ENCODE results near the gene PSMD7.
A peak's percentile ranks its signal among the peaks of the same experiment; 100 is the strongest.

PSMD7 gene

GRCh38 chr16:74296432-74297144, at the start of gene PSMD7:
Gene PSMD7, plus strand, starts transcription at chr16:74296814. Its CDS starts 101 bp downstream, at chr16:74296915.
- peaks cover 27 to 43% (median 38%) of the 10 kb centered on the region in 11 experiments for H3K36me3 ChIP-seq
- H4K20me1 ChIP-seq = peaks cover 33 to 46% (median 41%) of the 10 kb centered on the region in 11 experiments; a peak in 20 of 22 replicates
- peaks cover 5 to 14% (median 8%) of the 10 kb centered on the region in 11 experiments for H3K9me3 ChIP-seq (replicated peaks in 1 of 11)
- TF ChIP-seq Cebpa-rat (IDR thresholded peaks at IDR 0.05) = no peak
- H3K9ac ChIP-seq = peak within 1 kb of the TSS; percentile 89 to 99 (median 97)
- H3K4me3 ChIP-seq = peak within 1 kb of the TSS; percentile 83 to 96 (median 92)
- peak within 1 kb of the TSS; percentile 90 to 99 (median 97) for H3K27ac ChIP-seq
- peaks cover 24 to 38% (median 32%) of the 10 kb centered on the region in 10 experiments for H3K4me1 ChIP-seq
- no peaks in the 10 kb centered on the region for H3K27me3 ChIP-seq
- peak within 1 kb of the TSS; percentile 86 to 99 (median 95) for H3K4me2 ChIP-seq

GRCh38 chr16:74249254-74249653, 47.4 kb upstream of the PSMD7 start:
- no peak overlapping the region for H3K4me3 ChIP-seq
- TF ChIP-seq Cebpa-rat (IDR thresholded peaks at IDR 0.05) = no peak
- no peak overlapping the region for H3K4me2 ChIP-seq
- H4K20me1 ChIP-seq = no peaks in the 10 kb centered on the region
- no peaks in the 10 kb centered on the region for H3K9me3 ChIP-seq (replicated peaks in 1 of 11)
- peaks cover 0 to 9% (median 5%) of the 10 kb centered on the region in 10 experiments; a peak in 10 of 20 replicates for H3K4me1 ChIP-seq
- no peak overlapping the region for H3K9ac ChIP-seq
- H3K27ac ChIP-seq = no peak overlapping the region
- H3K27me3 ChIP-seq = no peaks in the 10 kb centered on the region
- no peaks in the 10 kb centered on the region for H3K36me3 ChIP-seq

DNA sequence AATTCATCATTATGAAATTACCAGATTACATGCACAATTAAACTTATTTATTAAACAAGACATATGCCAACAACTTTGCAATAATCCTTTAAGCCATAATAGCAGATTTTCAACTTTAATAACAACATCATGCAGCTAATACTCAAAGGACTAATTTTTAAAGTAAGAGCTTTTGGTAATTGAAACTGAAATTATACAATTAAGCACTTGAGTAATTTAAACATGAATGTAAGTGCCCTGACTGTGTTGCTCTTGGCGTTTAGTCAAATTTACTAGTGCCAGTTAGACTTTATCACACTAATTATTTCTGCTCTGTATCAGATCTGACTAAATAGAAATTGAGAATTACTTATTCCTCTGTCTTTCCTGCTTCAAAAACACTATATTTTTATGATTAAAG, 46.8 kb upstream of the PSMD7 start:
- H3K4me2 ChIP-seq = no peak overlapping the region
- peaks cover 0 to 9% (median 5%) of the 10 kb centered on the region in 10 experiments; a peak in 10 of 20 replicates for H3K4me1 ChIP-seq
- H3K36me3 ChIP-seq = no peaks in the 10 kb centered on the region
- no peaks in the 10 kb centered on the region for H4K20me1 ChIP-seq
- no peak overlapping the region for H3K9ac ChIP-seq
- H3K27me3 ChIP-seq = no peaks in the 10 kb centered on the region
- no peak overlapping the region for H3K27ac ChIP-seq
- no peaks in the 10 kb centered on the region for H3K9me3 ChIP-seq (replicated peaks in 1 of 11)
- no peak for TF ChIP-seq Cebpa-rat (IDR thresholded peaks at IDR 0.05)
- no peak overlapping the region for H3K4me3 ChIP-seq

DNA sequence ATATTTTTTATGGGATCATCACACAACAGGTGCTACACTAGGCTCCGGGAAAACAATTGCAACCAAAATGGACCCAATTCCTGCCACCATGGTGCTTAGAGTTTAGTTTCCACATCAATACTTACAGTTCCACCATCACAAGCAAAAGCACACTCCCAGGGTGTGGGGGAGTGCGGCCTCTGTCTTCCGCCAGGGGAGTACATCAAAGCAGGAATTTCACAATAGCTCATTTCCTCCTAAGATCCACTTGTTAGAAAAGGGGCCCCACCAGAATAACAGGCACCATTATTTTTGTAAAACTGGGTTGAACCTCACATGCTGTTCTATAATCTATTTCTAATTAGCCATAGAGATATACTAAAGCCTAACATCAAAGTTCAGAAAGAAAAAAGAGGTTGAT, 44.3 kb upstream of the PSMD7 start:
- H3K4me3 ChIP-seq = no peak overlapping the region
- no peaks in the 10 kb centered on the region for H3K36me3 ChIP-seq
- H3K27me3 ChIP-seq = no peaks in the 10 kb centered on the region
- H3K9me3 ChIP-seq (replicated peaks in 1 of 11) = no peaks in the 10 kb centered on the region
- 0 out of 22 replicates have a peak, but pooled peaks of 2 of the 11 experiments have one; percentile 11 to 16 for TF ChIP-seq Cebpa-rat (IDR thresholded peaks at IDR 0.05)
- peaks cover 0 to 9% (median 5%) of the 10 kb centered on the region in 10 experiments; a peak in 10 of 20 replicates for H3K4me1 ChIP-seq
- H3K4me2 ChIP-seq = peak overlapping the region in 8 of 11 experiments; percentile 4 to 46 (median 32); a peak in 9 of 22 replicates
- H3K9ac ChIP-seq = no peak overlapping the region
- no peak overlapping the region for H3K27ac ChIP-seq
- no peaks in the 10 kb centered on the region for H4K20me1 ChIP-seq

DNA sequence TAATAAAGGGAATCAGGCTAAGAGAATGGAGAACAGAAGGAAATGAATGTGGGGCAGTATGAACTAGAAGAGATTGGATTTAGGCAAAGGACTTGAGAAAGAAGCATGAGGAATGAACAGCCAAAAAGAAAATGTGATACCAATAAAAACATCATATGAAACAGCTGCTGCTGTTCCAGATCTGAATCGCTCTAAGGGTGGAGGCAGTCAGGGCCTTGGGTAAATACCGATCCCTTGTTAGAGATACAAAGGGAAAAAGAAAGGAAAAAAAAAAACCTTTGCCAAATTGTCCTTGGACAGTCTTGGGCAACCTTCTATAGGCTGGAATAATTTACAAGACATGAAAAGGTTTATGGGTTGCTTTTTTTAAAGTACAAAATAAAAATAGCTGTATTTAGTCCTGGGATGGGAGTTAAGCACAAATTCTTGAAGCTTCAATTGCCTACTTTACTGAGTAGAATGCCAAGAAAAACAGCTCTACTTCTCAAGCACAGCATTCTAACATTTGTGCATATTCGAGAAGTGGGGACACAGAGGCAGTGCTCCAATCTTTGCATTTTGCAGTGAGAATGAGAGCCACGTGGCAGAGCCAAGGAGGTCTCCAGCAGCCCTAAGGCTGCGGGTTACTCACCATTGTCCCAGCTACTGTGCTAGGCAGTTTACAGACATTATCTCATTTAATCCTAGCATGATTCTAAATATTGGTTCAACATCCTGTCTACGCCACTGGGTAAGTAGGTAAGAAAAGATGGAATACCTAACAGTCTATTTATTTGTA, 43.3 kb upstream of the PSMD7 start:
- no peak for TF ChIP-seq Cebpa-rat (IDR thresholded peaks at IDR 0.05)
- Histone ChIP-seq H3K27me3 (no peaks in the 10 kb centered on the region), H3K4me1 (peaks cover 0 to 9% (median 5%) of the 10 kb centered on the region in 10 experiments; a peak in 10 of 20 replicates), H3K9me3 (replicated peaks in 1 of 11) (no peaks in the 10 kb centered on the region), H3K27ac (no peak overlapping the region), H3K4me2 (no peak overlapping the region), H3K9ac (no peak overlapping the region), H4K20me1 (no peaks in the 10 kb centered on the region), H3K4me3 (no peak overlapping the region), H3K36me3 (no peaks in the 10 kb centered on the region)

GRCh38 chr16:74257061-74257460, 39.6 kb upstream of the PSMD7 start:
- H3K9ac ChIP-seq = no peak overlapping the region
- H3K36me3 ChIP-seq = no peaks in the 10 kb centered on the region
- no peaks in the 10 kb centered on the region for H3K27me3 ChIP-seq
- H3K4me2 ChIP-seq = no peak overlapping the region
- H3K4me1 ChIP-seq = peaks cover 0 to 8% (median 4%) of the 10 kb centered on the region in 10 experiments; a peak in 10 of 20 replicates
- H3K4me3 ChIP-seq = no peak overlapping the region
- no peak overlapping the region for H3K27ac ChIP-seq
- no peak for TF ChIP-seq Cebpa-rat (IDR thresholded peaks at IDR 0.05)
- H4K20me1 ChIP-seq = no peaks in the 10 kb centered on the region
- no peaks in the 10 kb centered on the region for H3K9me3 ChIP-seq (replicated peaks in 1 of 11)

DNA sequence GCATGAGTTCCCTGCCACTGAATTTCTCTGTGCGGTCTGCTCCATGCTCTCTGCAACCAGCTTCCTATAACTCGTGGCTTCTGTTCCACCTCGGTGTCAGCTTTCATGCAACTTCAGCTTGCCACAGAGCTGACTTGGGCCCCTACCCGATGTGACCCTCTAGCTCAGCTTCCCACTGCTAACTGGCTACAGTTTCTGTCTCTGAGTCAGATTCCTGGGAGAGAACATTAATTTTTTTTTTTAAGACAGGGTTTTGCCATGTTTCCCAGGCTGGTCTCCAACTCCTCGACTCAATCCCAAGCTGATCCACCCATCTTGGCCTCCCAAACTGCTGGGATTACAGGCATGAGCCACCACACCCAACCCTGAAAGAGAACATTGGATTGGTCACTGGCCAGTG, 35.5 kb upstream of the PSMD7 start:
- no peaks in the 10 kb centered on the region for H3K4me1 ChIP-seq
- H3K9me3 ChIP-seq (replicated peaks in 1 of 11) = no peaks in the 10 kb centered on the region
- H3K27ac ChIP-seq = no peak overlapping the region
- no peak overlapping the region for H3K4me3 ChIP-seq
- no peaks in the 10 kb centered on the region for H4K20me1 ChIP-seq
- no peak for TF ChIP-seq Cebpa-rat (IDR thresholded peaks at IDR 0.05)
- H3K36me3 ChIP-seq = no peaks in the 10 kb centered on the region
- no peak overlapping the region for H3K4me2 ChIP-seq
- no peak overlapping the region for H3K9ac ChIP-seq
- H3K27me3 ChIP-seq = no peaks in the 10 kb centered on the region

- Histone ChIP-seq H3K4me2 (no peak overlapping the region), H3K9ac (no peak overlapping the region), H3K9me3 (replicated peaks in 1 of 11) (peaks cover 0 to 1% (median 0%) of the 10 kb centered on the region in 11 experiments; a peak in 3 of 22 replicates), H4K20me1 (no peaks in the 10 kb centered on the region), H3K27ac (no peak overlapping the region), H3K4me3 (no peak overlapping the region), H3K27me3 (no peaks in the 10 kb centered on the region), H3K4me1 (no peaks in the 10 kb centered on the region), H3K36me3 (no peaks in the 10 kb centered on the region)
- no peak for TF ChIP-seq Cebpa-rat (IDR thresholded peaks at IDR 0.05)
These were observed 31.8 kb upstream of the PSMD7 start for GRCh38 chr16:74264811-74265210.

GRCh38 chr16:74268372-74268782, 28.2 kb upstream of the PSMD7 start:
- Histone ChIP-seq H4K20me1 (no peaks in the 10 kb centered on the region), H3K27me3 (no peaks in the 10 kb centered on the region), H3K4me3 (no peak overlapping the region), H3K36me3 (no peaks in the 10 kb centered on the region; a peak in 1 of 22 replicates), H3K9ac (no peak overlapping the region), H3K9me3 (replicated peaks in 1 of 11) (peaks cover 8 to 19% (median 14%) of the 10 kb centered on the region in 11 experiments; a peak in 18 of 22 replicates), H3K27ac (no peak overlapping the region), H3K4me2 (no peak overlapping the region), H3K4me1 (no peaks in the 10 kb centered on the region)
- TF ChIP-seq Cebpa-rat (IDR thresholded peaks at IDR 0.05) = no peak
